Ovary (tissue), 9 donors: ENCODE results near the gene CENPP. TPM values are rescaled to one million over a fixed set of nuclear protein-coding genes. Genes with fewer than 3 reads are reported as not detected.

Source experiments
- DNase-seq, 5 donors: peaks; one replicate each; pipeline ENCODE4 v3.0.0-alpha.2; 2019 to 2020
- H3K27ac ChIP-seq, 2 donors: fragments of 200-600 bp; one replicate each; pipeline versions ENCODE4 v1.5.1 to v1.8.0; 2019 to 2022
- H3K27me3 ChIP-seq: fragments of 200-600 bp; one replicate; pipeline ENCODE4 v1.8.0; 2022
- H3K36me3 ChIP-seq: fragments of 200-600 bp; sonication (generic); one replicate; pipeline ENCODE4 v1.5.1; 2019
- H3K4me1 ChIP-seq: one replicate; pipeline ENCODE4 v1.8.1; 2013; ENCODE audit warnings: mild to moderate bottlenecking, moderate library complexity; ENCODE audit not compliant: insufficient read depth
- H3K4me3 ChIP-seq: fragments of 200-600 bp; sonication (generic); one replicate; pipeline ENCODE4 v1.5.1; 2017
- H3K9me3 ChIP-seq, 2 donors: fragments of 200-600 bp in 1 of 2; sonication (generic) in 1 of 2; one replicate each; pipeline versions ENCODE4 v1.5.1 to v1.8.1; 2013 to 2019; ENCODE audit warnings: mild to moderate bottlenecking in 1 of 2, moderate library complexity in 1 of 2
- EP300 ChIP-seq: sonication (generic); formaldehyde crosslinking; IDR thresholded peaks from one replicate; pipeline ENCODE4 v1.6.1; 2017; ENCODE audit warnings: antibody characterized with exemption
- POLR2A ChIP-seq: fragments of 450-650 bp; IDR thresholded peaks from one replicate; pipeline ENCODE4 v1.6.1; 2017; ENCODE audit warnings: antibody characterized with exemption, mild to moderate bottlenecking, moderate library complexity
- WGBS, 3 donors: extraction: QIAGEN DNeasy Blood & Tissue Kit in 1 of 3; methylation state at CpG; one replicate each; pipeline versions ENCODE4 v1.1.5 to v1.1.7; 2013 to 2017; 5-methylcytosine and 5-hydroxymethylcytosine counted together
- intact Hi-C, 4 donors: fragments of 100-400 bp; cut with DNase I; formaldehyde crosslinking; loops; one replicate each; pipeline versions ENCODE4 v1.11.0 to v1.15.1; 2022 to 2023
- polyA plus RNA-seq, 2 donors: library from polyadenylated mRNA; stranded (reverse); fragments of 200-250 nt in 1 of 2; fragments of 350-450 nt in 1 of 2; fragmentation: Illumina TruSeq in 1 of 2; extraction: RNeasy Lipid Tissue Mini Kit (QIAGEN cat#74804) in 1 of 2; gene quantifications; one replicate each; pipeline ENCODE4 v1.2.3, GENCODE V29; 2013 to 2014
- total RNA-seq, 7 donors: library from RNA; depleted of rRNA in 2 of 7; stranded (reverse); fragments of >200 nt in 2 of 7; fragmentation: NEBNext Ultra II Directional in 3 of 7; extraction: Animal tissue kit (Norgen Biotek cat#: 25700) in 3 of 7; gene quantifications; one replicate each; pipeline versions ENCODE4 v1.1.0 to v1.2.4, GENCODE V29; 2016 to 2023
- TF ChIP-seq, protein P1 (sequence below), 3 donors: fragments of 450-650 bp in 2 of 3; fragments of 200-600 bp in 1 of 3; IDR thresholded peaks; one replicate each; pipeline versions ENCODE4 v1.5.1 to v1.8.0; 2016 to 2022; ENCODE audit warnings: antibody characterized with exemption in 3 of 3, mild to moderate bottlenecking in 1 of 3
- donor health status: DM: no; HTN: no; CAD: no; lungs with moderate emphysema.
- donor health status: DM: no; HTN: no; CAD: no.
- donor health status: Bipolar disorder and iron deficiency.
- donor health status: DM: yes; HTN: yes; CAD: no.
- donor health status: DM: no; HTN: no; CAD: no.
- donor health status: DM: yes; HTN: yes; CAD: no.

CENPP gene
- total and polyA plus RNA-seq, 9 donors: 1.4 to 9.5 (median 5.8) TPM

DNA sequence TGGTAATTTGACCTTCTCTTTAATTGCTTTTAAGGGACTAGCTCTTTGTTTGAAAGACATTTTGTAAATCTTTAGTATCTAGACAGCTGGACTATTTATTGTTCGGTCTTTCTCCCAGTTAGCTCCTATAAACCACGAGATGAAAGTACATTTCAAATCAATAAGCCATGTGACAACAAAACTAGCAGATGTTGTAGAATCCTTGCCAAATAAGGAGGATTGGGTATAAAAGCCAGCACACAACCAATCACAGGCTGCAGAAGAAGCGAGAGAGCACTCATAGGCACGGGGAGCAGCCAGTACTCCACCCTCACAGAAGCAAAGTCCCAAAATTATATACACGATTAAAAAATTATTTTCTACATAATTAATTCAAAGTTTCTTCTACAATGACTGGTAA is 106.6 kb downstream of the CENPP start:
- DNase-seq: peak in 1 of 5 donors; percentile 39
- no peak overlapping the region for H3K4me3 ChIP-seq
- no peaks in the 10 kb centered on the region for H3K9me3 ChIP-seq
- 10 to 22% (median 12%) methylated on average over 5 of the region's 5 CpGs for WGBS, 3 donors
- no peaks in the 10 kb centered on the region for H3K27me3 ChIP-seq
- intact Hi-C loops: loop anchor here in 2 of 4 donors (5.0 to 10.0 kb wide), 2 partner anchors 80 to 202 kb away; no protein-coding TSS in a partner anchor
- H3K4me1 ChIP-seq: no peaks in the 10 kb centered on the region
- peak overlapping the region in 1 of 2 donors; percentile 35 for H3K27ac ChIP-seq
- no peaks in the 10 kb centered on the region for H3K36me3 ChIP-seq
- TF ChIP-seq EP300: no peak
- TF ChIP-seq POLR2A: no peak
- TF ChIP-seq, protein P1, sequence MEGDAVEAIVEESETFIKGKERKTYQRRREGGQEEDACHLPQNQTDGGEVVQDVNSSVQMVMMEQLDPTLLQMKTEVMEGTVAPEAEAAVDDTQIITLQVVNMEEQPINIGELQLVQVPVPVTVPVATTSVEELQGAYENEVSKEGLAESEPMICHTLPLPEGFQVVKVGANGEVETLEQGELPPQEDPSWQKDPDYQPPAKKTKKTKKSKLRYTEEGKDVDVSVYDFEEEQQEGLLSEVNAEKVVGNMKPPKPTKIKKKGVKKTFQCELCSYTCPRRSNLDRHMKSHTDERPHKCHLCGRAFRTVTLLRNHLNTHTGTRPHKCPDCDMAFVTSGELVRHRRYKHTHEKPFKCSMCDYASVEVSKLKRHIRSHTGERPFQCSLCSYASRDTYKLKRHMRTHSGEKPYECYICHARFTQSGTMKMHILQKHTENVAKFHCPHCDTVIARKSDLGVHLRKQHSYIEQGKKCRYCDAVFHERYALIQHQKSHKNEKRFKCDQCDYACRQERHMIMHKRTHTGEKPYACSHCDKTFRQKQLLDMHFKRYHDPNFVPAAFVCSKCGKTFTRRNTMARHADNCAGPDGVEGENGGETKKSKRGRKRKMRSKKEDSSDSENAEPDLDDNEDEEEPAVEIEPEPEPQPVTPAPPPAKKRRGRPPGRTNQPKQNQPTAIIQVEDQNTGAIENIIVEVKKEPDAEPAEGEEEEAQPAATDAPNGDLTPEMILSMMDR (IDR thresholded peaks at IDR 0.05): no peak

DNA sequence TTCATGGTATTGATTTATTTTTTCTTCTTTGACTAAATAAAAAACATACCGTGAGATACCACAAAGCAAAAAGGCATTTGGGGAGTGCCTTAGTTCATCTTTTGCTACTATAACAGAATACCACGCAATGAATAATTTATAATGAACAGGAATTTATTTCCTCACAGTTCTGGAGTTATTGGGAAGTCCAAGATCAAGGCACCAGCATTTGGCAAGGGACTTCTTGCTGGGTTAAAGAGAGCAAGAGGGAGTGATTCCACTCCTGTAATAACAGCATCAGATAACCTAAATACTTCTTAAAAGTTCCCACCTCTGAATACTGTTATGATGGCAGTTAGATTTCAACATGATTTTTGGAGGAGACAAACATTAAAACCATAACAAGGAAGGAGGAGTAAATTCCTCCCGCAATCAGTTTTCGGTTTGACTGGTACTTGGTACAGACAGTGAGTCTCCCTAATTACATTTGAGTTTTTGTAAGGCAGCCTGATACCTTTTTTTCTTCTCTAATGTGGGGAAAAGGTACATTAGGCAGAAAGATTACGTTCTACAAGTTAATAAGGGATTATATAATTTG is 107.3 kb downstream of the CENPP start:
- Histone ChIP-seq H3K4me3 (no peak overlapping the region), H3K27ac (peak overlapping the region in 1 of 2 donors; percentile 35), H3K27me3 (no peaks in the 10 kb centered on the region), H3K9me3 (no peaks in the 10 kb centered on the region), H3K36me3 (no peaks in the 10 kb centered on the region), H3K4me1 (no peaks in the 10 kb centered on the region)
- DNase-seq: no peak
- intact Hi-C loops: loop anchor here in 2 of 4 donors (5.0 to 10.0 kb wide), 2 partner anchors 81 to 202 kb away; no protein-coding TSS in a partner anchor
- TF ChIP-seq EP300 (no peak), POLR2A (no peak)
- TF ChIP-seq, protein P1 (IDR thresholded peaks at IDR 0.05): no peak
- 15 to 27% (median 26%) methylated on average over 5 of the region's 5 CpGs for WGBS, 3 donors

DNA sequence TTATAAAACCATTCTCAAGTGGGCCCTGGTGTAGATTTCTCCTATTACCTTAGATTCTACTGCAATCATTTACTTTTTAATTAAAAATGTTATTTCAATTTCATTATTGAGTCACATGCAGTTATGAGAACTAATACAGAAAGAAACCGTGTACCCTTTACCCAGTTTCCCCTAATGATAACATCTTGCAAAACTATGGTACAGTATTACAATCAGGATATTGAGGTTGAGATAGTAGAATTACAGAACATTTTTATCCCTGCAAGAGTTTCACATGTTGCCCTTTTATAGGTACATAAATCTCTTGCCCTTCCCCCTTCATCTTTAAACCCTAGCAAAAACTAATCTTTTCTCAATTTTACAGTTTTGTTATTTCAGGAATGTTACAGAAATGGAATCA is 109.5 kb downstream of the CENPP start:
- no peaks in the 10 kb centered on the region for H3K27me3 ChIP-seq
- H3K4me3 ChIP-seq: no peak overlapping the region
- intact Hi-C loops: loop anchor here in 3 of 4 donors (5.0 to 10.0 kb wide), 3 partner anchors 93 to 200 kb away; no protein-coding TSS in a partner anchor
- H3K9me3 ChIP-seq: no peaks in the 10 kb centered on the region
- WGBS, 3 donors: 85 to 98% (median 96%) methylated on average over 1 of the region's 1 CpG
- no peaks in the 10 kb centered on the region for H3K36me3 ChIP-seq
- no peak overlapping the region for H3K27ac ChIP-seq
- DNase-seq: no peak
- H3K4me1 ChIP-seq: peaks cover 2% of the 10 kb centered on the region
- TF ChIP-seq POLR2A (no peak), EP300 (no peak)
- TF ChIP-seq, protein P1 (IDR thresholded peaks at IDR 0.05): no peak

DNA sequence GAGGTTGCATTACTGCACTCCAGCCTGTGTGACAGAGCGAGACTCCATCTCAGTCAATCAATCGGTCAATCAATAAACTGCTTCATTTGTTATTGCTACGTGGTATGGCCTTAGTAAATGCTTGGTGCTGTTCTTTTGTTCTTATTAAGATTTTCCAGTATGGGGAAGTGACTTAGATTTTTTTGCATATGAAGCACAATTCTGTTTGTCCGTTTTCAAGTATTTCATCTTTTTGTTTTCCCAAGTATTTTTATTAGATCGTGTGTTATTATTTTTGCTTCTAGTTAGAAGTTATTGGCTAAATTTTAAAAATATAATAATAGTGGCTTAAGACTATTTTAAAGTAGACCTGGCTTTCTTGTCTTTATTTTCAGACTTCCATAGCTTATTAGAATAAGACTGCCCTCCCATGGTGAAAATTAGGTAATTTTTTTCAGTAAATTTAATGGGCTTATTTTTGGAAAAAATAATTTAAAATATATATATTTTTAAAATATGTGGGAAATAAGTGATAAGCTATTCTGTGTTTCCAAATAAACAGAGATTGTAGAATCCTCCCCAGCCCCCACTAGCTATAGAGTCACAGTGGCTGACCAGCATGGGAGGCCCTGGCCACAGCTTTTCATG is 113.3 kb downstream of the CENPP start:
- intact Hi-C loops: loop anchor here in 3 of 4 donors (5.0 to 10.0 kb wide), 3 partner anchors 97 to 196 kb away; no protein-coding TSS in a partner anchor
- WGBS, 3 donors: 45 to 48% (median 47%) methylated on average over 5 of the region's 5 CpGs
- no peaks in the 10 kb centered on the region for H3K9me3 ChIP-seq

More for the DNA sequence above, 113.3 kb downstream of the CENPP start:
- Histone ChIP-seq H3K27me3 (no peaks in the 10 kb centered on the region), H3K4me1 (peaks cover 2% of the 10 kb centered on the region), H3K36me3 (no peaks in the 10 kb centered on the region), H3K27ac (no peak overlapping the region), H3K4me3 (no peak overlapping the region)
- TF ChIP-seq POLR2A: no peak
- TF ChIP-seq, protein P1 (IDR thresholded peaks at IDR 0.05): no peak
- TF ChIP-seq EP300: no peak
- DNase-seq: no peak
